K562 (cell line): ENCODE results near the gene CFAP53. TPM values are rescaled to one million over a fixed set of nuclear protein-coding genes. Genes with fewer than 3 reads are reported as not detected.

Experiments
- ATAC-seq: fragments of 200-7000 bp; cut with Tn5 transposase; 3 replicates; pipeline ENCODE4 v1.9.1; 2020; ENCODE audit warnings: moderate library complexity
- BruUV-seq: library from RNA; stranded (reverse); fragments of 400-500 nt; replicated peaks from 2 replicates; lab custom pipeline; 2021; lab: Mats Ljungman, UMichigan
- CTCF ChIA-PET: fragments of 300-600 bp; formaldehyde crosslinking; extraction: SDS; loops from one replicate; lab custom pipeline; 2021; ENCODE audit warnings: low intra/inter-chr PET ratio; lab: Yijun Ruan, JAX
- POLR2A ChIA-PET: fragments of 300-600, 350-650 bp; sonication (Branson Sonifier 250); formaldehyde crosslinking; extraction: SDS; loops from one replicate; lab custom pipeline; 2021; ENCODE audit warnings: antibody characterized with exemption, inconsistent platforms; lab: Yijun Ruan, JAX
- DNase-seq, 4 experiments: peaks; one replicate each; pipeline versions ENCODE4 v3.0.0 to v3.0.0-alpha.2; 2011 to 2018; ENCODE audit warnings: low spot score in 3 of 4, mixed read lengths in 3 of 4; ENCODE audit errors: extremely low read depth in 1 of 4
- FAIRE-seq: peaks from 2 replicates; lab custom pipeline; 2011; peaks lifted over from hg19 to GRCh38; lab: Jason Lieb, UNC
- H2AFZ ChIP-seq: 2 replicates; pipeline ENCODE4 v1.6.0; 2011; ENCODE audit warnings: low read depth, low read length, control low read depth, inconsistent platforms
- H3K27ac ChIP-seq: fragments of 200-600 bp; 3 replicates; pipeline ENCODE4 v1.8.0; 2011; ENCODE audit warnings: low read depth, mild to moderate bottlenecking, control low read depth, inconsistent platforms, low read length, moderate library complexity, mixed read lengths; ENCODE audit errors: extremely low read depth
- H3K27me3 ChIP-seq, 2 experiments: fragments of 300-600 bp in 1 of 2; 2 replicates in 1 of 2; 3 replicates in 1 of 2; pipeline versions ENCODE4 v1.6.0 to v1.8.0; 2011; ENCODE audit warnings: inconsistent platforms in 2 of 2, low read length in 2 of 2, mild to moderate bottlenecking in 1 of 2, mixed read lengths in 1 of 2, moderate library complexity in 1 of 2; ENCODE audit not compliant: control insufficient read depth in 2 of 2, insufficient read depth in 2 of 2
- H3K36me3 ChIP-seq: fragments of 300-600 bp; 3 replicates; pipeline ENCODE4 v1.8.0; 2011; ENCODE audit warnings: mild to moderate bottlenecking, low read length, inconsistent platforms; ENCODE audit not compliant: control insufficient read depth, insufficient read depth
- H3K4me1 ChIP-seq, 2 experiments: fragments of 200-600 bp in 1 of 2; replicated peaks in 1 of 2; 2 replicates in 1 of 2; 3 replicates in 1 of 2; pipeline versions ENCODE4 v1.5.1 to v1.8.0; 2011; ENCODE audit warnings: inconsistent platforms in 2 of 2, low read length in 2 of 2, mild to moderate bottlenecking in 1 of 2, mixed read lengths in 1 of 2, moderate library complexity in 1 of 2; ENCODE audit not compliant: control insufficient read depth in 2 of 2, insufficient read depth in 2 of 2
- H3K4me2 ChIP-seq: 2 replicates; pipeline ENCODE4 v1.6.1; 2011; ENCODE audit warnings: low read length, control low read depth, inconsistent platforms, mixed read lengths; ENCODE audit not compliant: insufficient read depth
- H3K4me3 ChIP-seq: fragments of 200-600 bp; sonication (generic), shearing (Covaris generic); 2 replicates; pipeline ENCODE4 v1.5.1; 2016; ENCODE audit warnings: control low read depth, inconsistent platforms
- H3K79me2 ChIP-seq: fragments of 200-600 bp; 3 replicates; pipeline ENCODE4 v1.8.0; 2011; ENCODE audit warnings: low read length, inconsistent platforms; ENCODE audit not compliant: control insufficient read depth, insufficient read depth
- H3K9ac ChIP-seq, 2 experiments: 2 replicates each; pipeline versions ENCODE4 v1.6.0 to v1.6.1; 2011; ENCODE audit warnings: low read depth in 2 of 2, low read length in 2 of 2, control low read depth in 1 of 2, inconsistent platforms in 1 of 2, mild to moderate bottlenecking in 1 of 2, mixed read lengths in 1 of 2; ENCODE audit not compliant: insufficient read depth in 1 of 2
- H3K9me1 ChIP-seq: one replicate; pipeline ENCODE4 v1.6.0; 2011; ENCODE audit warnings: inconsistent platforms, mild to moderate bottlenecking, low read length, moderate library complexity; ENCODE audit not compliant: control insufficient read depth, insufficient read depth
- H3K9me3 ChIP-seq: replicated peaks from 2 replicates; pipeline ENCODE4 v1.5.1; 2011; ENCODE audit warnings: low read depth, low read length, inconsistent platforms; ENCODE audit not compliant: control insufficient read depth, insufficient read depth
- H4K20me1 ChIP-seq: replicated peaks from 2 replicates; pipeline ENCODE4 v1.6.1; 2011; ENCODE audit warnings: low read length, inconsistent platforms, mixed read lengths; ENCODE audit not compliant: control insufficient read depth, insufficient read depth
- CEBPG ChIP-seq, 3 experiments: fragments of 200-800 bp in 1 of 3; sonication (Bioruptor generic) in 1 of 3; sonication (generic) in 1 of 3; formaldehyde crosslinking in 1 of 3; IDR thresholded peaks in 2 of 3; conservative IDR thresholded peaks in 1 of 3; 2 replicates each; pipeline versions ENCODE4 v1.6.1 to v1.8.0; 2016 to 2022; ENCODE audit warnings: missing compliant biosample characterization in 2 of 3, missing genetic modification characterization in 2 of 3, mild to moderate bottlenecking in 1 of 3, missing genetic modification reagents in 1 of 3
- ETV5 ChIP-seq: sonication (generic); formaldehyde crosslinking; IDR thresholded peaks from 2 replicates; pipeline ENCODE4 v1.4.0; 2020; ENCODE audit warnings: low read depth, mild to moderate bottlenecking, missing genetic modification reagents
- ETV6 ChIP-seq, 3 experiments: fragments of 150-350 bp in 1 of 3; sonication (generic) in 1 of 3; formaldehyde crosslinking in 1 of 3; IDR thresholded peaks; 2 replicates each; pipeline versions ENCODE4 v1.6.1 to v1.8.0; 2014 to 2022; ENCODE audit warnings: borderline replicate concordance in 2 of 3, low read depth in 2 of 3, antibody characterized with exemption in 1 of 3, low read length in 1 of 3, mild to moderate bottlenecking in 1 of 3, missing genetic modification reagents in 1 of 3
- KAT7 ChIP-seq: sonication (generic); formaldehyde crosslinking; IDR thresholded peaks from 2 replicates; pipeline ENCODE4 v1.8.0; 2022; ENCODE audit warnings: missing genetic modification reagents, mild to moderate bottlenecking, borderline replicate concordance
- KDM1A ChIP-seq, 2 experiments: fragments of 450-650 bp; IDR thresholded peaks; 2 replicates each; pipeline ENCODE4 v1.6.1; 2016; ENCODE audit warnings: mild to moderate bottlenecking in 2 of 2
- KLF6 ChIP-seq: fragments of 250-450 bp; sonication (Bioruptor Pico); IDR thresholded peaks from 2 replicates; pipeline ENCODE4 v1.4.0; 2020; ENCODE audit warnings: mild to moderate bottlenecking, moderate library complexity, borderline replicate concordance
- PHTF2 ChIP-seq: fragments of 250-450 bp; sonication (Bioruptor Pico); IDR thresholded peaks from 2 replicates; pipeline ENCODE4 v1.5.0; 2021; ENCODE audit warnings: mild to moderate bottlenecking
- RFX1 ChIP-seq: fragments of 450-650 bp; IDR thresholded peaks from 2 replicates; pipeline ENCODE4 v1.6.1; 2016; ENCODE audit warnings: mild to moderate bottlenecking, moderate library complexity
- SMAD3 ChIP-seq: fragments of 450-650 bp; formaldehyde crosslinking; conservative IDR thresholded peaks from 2 replicates; pipeline ENCODE4 v1.4.0; 2020; ENCODE audit warnings: mild to moderate bottlenecking
- TAF7 ChIP-seq: fragments of 450-650 bp; IDR thresholded peaks from 2 replicates; pipeline ENCODE4 v1.6.1; 2016; ENCODE audit warnings: missing genetic modification characterization, missing compliant biosample characterization
- ZNF253 ChIP-seq: fragments of 250-450 bp; sonication (Bioruptor Pico); conservative IDR thresholded peaks from 2 replicates; pipeline ENCODE4 v1.6.1; 2021; ENCODE audit warnings: mild to moderate bottlenecking
- ZNF354B ChIP-seq: fragments of 250-450 bp; sonication (Bioruptor Pico); IDR thresholded peaks from 2 replicates; pipeline ENCODE4 v1.4.0; 2020
- WGBS: fragments of 100-300 bp; shearing (Covaris generic); methylation state at CpG from one replicate; pipeline ENCODE4 v1.1.6; 2016; ENCODE audit warnings: low coverage, mixed read lengths; ENCODE audit not compliant: insufficient coverage; ENCODE audit errors: missing lambda C conversion rate; 5-methylcytosine and 5-hydroxymethylcytosine counted together
- in situ Hi-C: fragments of 300-500 bp; cut with MboI; formaldehyde crosslinking; loops from 4 replicates; pipeline ENCODE4 v1.15.0; 2018; ENCODE audit warnings: inconsistent platforms, mixed read lengths
- intact Hi-C: fragments of 100-400 bp; cut with micrococcal nuclease; formaldehyde crosslinking; loops from 2 replicates; pipeline ENCODE4 v1.14.2; 2022
- polyA plus RNA-seq, 8 experiments: library from polyadenylated mRNA; depleted of rRNA in 4 of 8; stranded (reverse) in 5 of 8; unstranded in 3 of 8; fragments of >200 nt; fragmentation: Nextera tagmentation in 2 of 8; fragmentation: Illumina TruSeq in 1 of 8; extraction: Ambion mirVana in 2 of 8; extraction: Trizol in 1 of 8; gene quantifications; 2 replicates each; pipeline versions ENCODE4 v1.2.1 to v1.2.3, GENCODE V29; 2011 to 2014; ENCODE audit warnings: inconsistent platforms in 1 of 8, missing spikeins in 1 of 8
- total RNA-seq, 7 experiments: library from RNA; depleted of rRNA in 6 of 7; stranded (reverse); fragments of >200 nt in 6 of 7; fragmentation: Illumina TruSeq in 2 of 7; extraction: Trizol in 2 of 7; gene quantifications; 2 replicates each; pipeline versions ENCODE4 v1.2.1 to v1.2.3, GENCODE V29; 2011 to 2021; ENCODE audit warnings: low replicate concordance in 1 of 7
- TF ChIP-seq, protein P1 (sequence below): fragments of 250-450 bp; sonication (Bioruptor Pico); IDR thresholded peaks from 2 replicates; pipeline ENCODE4 v1.5.0; 2021

Gene CFAP53
- total and polyA plus RNA-seq, 9 of the 15 experiments (the other 6 are each of a cell fraction or from before 2014, with no cell fraction given) = 0.21 to 1.9 (median 1.2) TPM

DNA sequence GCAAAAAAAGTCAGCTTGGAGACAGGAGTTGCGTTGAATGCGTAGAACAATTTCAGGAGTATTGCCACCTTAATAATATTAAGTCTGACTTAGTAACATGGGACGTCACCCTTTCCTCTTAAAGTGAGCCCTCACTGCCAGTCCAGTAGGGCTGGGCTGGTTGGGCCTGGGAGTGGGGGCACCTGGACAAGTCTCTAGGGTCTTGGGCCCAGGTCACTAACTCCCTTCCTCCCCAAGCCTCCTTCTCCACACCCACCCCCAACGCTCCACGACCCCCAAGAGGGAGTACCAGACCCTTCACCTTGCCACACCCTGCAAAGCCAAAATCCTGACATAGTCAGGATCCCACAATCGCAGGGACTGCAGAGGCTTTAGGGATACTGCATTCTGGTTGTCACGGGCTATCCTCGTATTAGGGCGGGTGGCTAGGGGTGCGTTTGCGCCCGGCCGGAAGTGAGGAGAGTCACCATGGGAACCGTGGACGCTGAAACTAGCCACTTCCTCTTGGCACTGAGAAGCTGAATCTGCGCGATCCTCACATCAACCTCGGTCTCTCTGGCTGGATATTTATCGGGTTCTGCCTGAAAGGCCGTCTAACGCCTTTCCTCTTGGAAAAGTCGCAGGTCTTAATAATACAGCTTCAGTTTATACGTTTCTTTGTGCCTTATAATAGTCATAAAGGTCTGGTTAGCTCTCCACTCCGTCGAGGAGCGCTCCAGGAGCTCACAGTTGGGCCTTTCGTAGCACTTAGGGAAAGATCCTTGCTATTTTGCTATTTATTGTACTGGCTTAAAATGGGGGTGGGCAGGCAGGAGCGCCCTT lies 31.5 kb upstream of the CFAP53 start:
- H3K36me3 ChIP-seq = no peaks in the 10 kb centered on the region
- H3K4me2 ChIP-seq = no peak overlapping the region
- H3K27me3 ChIP-seq = no peaks in the 10 kb centered on the region
- ATAC-seq = no peak
- BruUV-seq = no TSS peak
- in situ Hi-C loops = no loop called here
- H3K9me1 ChIP-seq = no peaks in the 10 kb centered on the region
- H3K4me3 ChIP-seq = no peak overlapping the region
- POLR2A ChIA-PET = no interaction called here
- H4K20me1 ChIP-seq = no peaks in the 10 kb centered on the region
- no peak overlapping the region for H3K27ac ChIP-seq
- H3K4me1 ChIP-seq = peaks cover 3 to 6% of the 10 kb centered on the region in 2 experiments; a peak in 2 of 5 replicates
- CTCF ChIA-PET = no interaction called here
- FAIRE-seq = no peak
- intact Hi-C loops = no loop called here
- no peak for DNase-seq
- no peaks in the 10 kb centered on the region for H3K9me3 ChIP-seq
- H2AFZ ChIP-seq = no peak overlapping the region
- 65% methylated on average over 17 of the region's 28 CpGs for WGBS
- no peaks in the 10 kb centered on the region for H3K79me2 ChIP-seq
- H3K9ac ChIP-seq = no peak overlapping the region
- no peak for TF ChIP-seq KLF6 (CRISPR knock-in tag)
- peak; percentile 59 for TF ChIP-seq RFX1
- no peak for TF ChIP-seq KDM1A (IDR thresholded peaks at IDR 0.05)
- no peak for TF ChIP-seq ZNF354B
- TF ChIP-seq PHTF2 (CRISPR knock-in tag) = no peak
- no peak for TF ChIP-seq ETV5 (CRISPR knock-in tag)

DNA sequence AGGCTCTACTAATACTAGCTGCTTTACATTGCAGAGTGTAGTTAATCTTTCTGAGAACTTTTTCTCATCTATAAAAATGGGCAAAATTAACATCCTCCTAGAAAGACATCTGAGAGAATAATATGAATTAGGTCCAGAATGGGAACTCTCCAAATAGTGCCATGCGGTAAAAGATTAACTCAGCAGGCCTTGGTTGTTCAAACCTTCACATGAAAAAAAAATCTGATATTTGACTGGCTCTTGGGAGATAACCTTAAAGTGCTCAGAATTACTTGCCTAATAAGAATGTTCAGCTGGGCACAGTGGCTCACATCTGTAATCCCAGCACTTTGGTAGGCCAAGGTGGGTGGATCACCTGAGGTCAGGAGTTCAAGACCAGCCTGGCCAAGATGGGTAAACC lies 26.7 kb upstream of the CFAP53 start:
- H3K9me3 ChIP-seq = no peaks in the 10 kb centered on the region
- peaks cover 0 to 3% of the 10 kb centered on the region in 2 experiments; a peak in 1 of 5 replicates for H3K4me1 ChIP-seq
- ATAC-seq = no peak
- intact Hi-C loops (no loop called here), in situ Hi-C loops (no loop called here)
- no peak overlapping the region for H3K4me2 ChIP-seq
- H3K27ac ChIP-seq = no peak overlapping the region
- no peaks in the 10 kb centered on the region for H3K79me2 ChIP-seq
- no peak overlapping the region for H3K9ac ChIP-seq
- H3K4me3 ChIP-seq = no peak overlapping the region
- H2AFZ ChIP-seq = no peak overlapping the region
- 67% methylated on average over 1 of the region's 1 CpG for WGBS
- no TSS peak for BruUV-seq
- H4K20me1 ChIP-seq = no peaks in the 10 kb centered on the region
- no peaks in the 10 kb centered on the region for H3K27me3 ChIP-seq
- CTCF ChIA-PET = no interaction called here
- no peak for FAIRE-seq
- no peaks in the 10 kb centered on the region for H3K36me3 ChIP-seq
- DNase-seq = no peak
- no peaks in the 10 kb centered on the region for H3K9me1 ChIP-seq
- POLR2A ChIA-PET = no interaction called here
- TF ChIP-seq, protein P1, sequence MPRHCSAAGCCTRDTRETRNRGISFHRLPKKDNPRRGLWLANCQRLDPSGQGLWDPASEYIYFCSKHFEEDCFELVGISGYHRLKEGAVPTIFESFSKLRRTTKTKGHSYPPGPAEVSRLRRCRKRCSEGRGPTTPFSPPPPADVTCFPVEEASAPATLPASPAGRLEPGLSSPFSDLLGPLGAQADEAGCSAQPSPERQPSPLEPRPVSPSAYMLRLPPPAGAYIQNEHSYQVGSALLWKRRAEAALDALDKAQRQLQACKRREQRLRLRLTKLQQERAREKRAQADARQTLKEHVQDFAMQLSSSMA (CRISPR knock-in tag) = no peak
- TF ChIP-seq KAT7 (CRISPR knock-in tag) (no peak), ZNF253 (no peak), TAF7 (no peak), ETV6 (IDR thresholded peaks at IDR 0.05; ENCODE audit: borderline replicate concordance in 1 of 2, low read depth in 2 of 2, low read length in 1 of 2) (no peak), ETV6 (CRISPR knock-in tag; IDR thresholded peaks at IDR 0.05; ENCODE audit: borderline replicate concordance) (no peak), CEBPG (CRISPR knock-in tag; IDR thresholded peaks at IDR 0.05) (no peak), CEBPG (tag; conservative IDR thresholded peaks at IDR 0.05 in 1 of 2, IDR thresholded peaks at IDR 0.05 in 1 of 2) (no peak), SMAD3 (no peak)
